ENCODE results near the gene FGFBP2.

GRCh38 chr4:15956179-15956850 lies 6.7 kb downstream of the FGFBP2 start:
- no peak for TF ChIP-seq POLR2A (IDR thresholded peaks at IDR 0.05; ENCODE audit: low read length)
- TF ChIP-seq GATA1 (IDR thresholded peaks at IDR 0.05; ENCODE audit: low read depth, low read length) = no peak
